Measurements from ENCODE around the gene FBXO38.

- TF ChIP-seq CTCF (IDR thresholded peaks at IDR 0.05; ENCODE audit: low read length) = no peak
- no peak for TF ChIP-seq EZH2 (IDR thresholded peaks at IDR 0.05; ENCODE audit: borderline replicate concordance, low read length)
Observed at GRCh38 chr5:148465381-148466235, 81.8 kb downstream of the FBXO38 start.
